Measurements from ENCODE around the gene BTBD9. TPM values are rescaled to one million over a fixed set of nuclear protein-coding genes. Genes with fewer than 3 reads are reported as not detected.

Gene BTBD9
- total and polyA plus RNA-seq, 9 of the 15 experiments (the other 6 are each of a cell fraction or from before 2014, with no cell fraction given) = 0.08 to 1.6 (median 0.58) TPM

DNA sequence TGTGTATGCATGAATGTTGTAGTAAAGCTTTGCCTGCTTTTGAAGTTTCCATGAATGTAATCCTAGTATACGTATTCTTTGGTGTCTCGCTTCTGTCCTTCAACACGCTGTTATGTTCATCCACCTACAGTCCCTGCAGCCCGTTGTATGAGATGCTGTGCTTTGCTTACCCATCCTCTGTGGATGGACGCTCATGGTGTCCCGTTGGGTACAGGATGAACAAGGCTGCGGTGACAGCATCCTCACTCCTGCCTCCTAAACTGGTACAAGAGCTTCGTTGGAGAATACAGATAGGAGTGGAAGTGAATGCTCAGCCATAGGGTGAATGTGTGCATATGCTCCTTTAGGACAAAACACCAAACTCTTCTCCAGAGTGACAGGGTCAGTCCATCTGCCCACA, 454.0 kb downstream of the BTBD9 start (continued):
- TF ChIP-seq, protein P1, sequence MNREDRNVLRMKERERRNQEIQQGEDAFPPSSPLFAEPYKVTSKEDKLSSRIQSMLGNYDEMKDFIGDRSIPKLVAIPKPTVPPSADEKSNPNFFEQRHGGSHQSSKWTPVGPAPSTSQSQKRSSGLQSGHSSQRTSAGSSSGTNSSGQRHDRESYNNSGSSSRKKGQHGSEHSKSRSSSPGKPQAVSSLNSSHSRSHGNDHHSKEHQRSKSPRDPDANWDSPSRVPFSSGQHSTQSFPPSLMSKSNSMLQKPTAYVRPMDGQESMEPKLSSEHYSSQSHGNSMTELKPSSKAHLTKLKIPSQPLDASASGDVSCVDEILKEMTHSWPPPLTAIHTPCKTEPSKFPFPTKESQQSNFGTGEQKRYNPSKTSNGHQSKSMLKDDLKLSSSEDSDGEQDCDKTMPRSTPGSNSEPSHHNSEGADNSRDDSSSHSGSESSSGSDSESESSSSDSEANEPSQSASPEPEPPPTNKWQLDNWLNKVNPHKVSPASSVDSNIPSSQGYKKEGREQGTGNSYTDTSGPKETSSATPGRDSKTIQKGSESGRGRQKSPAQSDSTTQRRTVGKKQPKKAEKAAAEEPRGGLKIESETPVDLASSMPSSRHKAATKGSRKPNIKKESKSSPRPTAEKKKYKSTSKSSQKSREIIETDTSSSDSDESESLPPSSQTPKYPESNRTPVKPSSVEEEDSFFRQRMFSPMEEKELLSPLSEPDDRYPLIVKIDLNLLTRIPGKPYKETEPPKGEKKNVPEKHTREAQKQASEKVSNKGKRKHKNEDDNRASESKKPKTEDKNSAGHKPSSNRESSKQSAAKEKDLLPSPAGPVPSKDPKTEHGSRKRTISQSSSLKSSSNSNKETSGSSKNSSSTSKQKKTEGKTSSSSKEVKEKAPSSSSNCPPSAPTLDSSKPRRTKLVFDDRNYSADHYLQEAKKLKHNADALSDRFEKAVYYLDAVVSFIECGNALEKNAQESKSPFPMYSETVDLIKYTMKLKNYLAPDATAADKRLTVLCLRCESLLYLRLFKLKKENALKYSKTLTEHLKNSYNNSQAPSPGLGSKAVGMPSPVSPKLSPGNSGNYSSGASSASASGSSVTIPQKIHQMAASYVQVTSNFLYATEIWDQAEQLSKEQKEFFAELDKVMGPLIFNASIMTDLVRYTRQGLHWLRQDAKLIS (CRISPR knock-in tag; IDR thresholded peaks at IDR 0.05) = no peak
- TF ChIP-seq ZNF121 (CRISPR knock-in tag; conservative IDR thresholded peaks at IDR 0.05) (no peak), CSDE1 (IDR thresholded peaks at IDR 0.05) (no peak), FOXM1 (IDR thresholded peaks at IDR 0.05; ENCODE audit: low read depth) (no peak), FOXM1 (CRISPR knock-in tag; IDR thresholded peaks at IDR 0.05; ENCODE audit: low read depth) (no peak), PCBP2 (IDR thresholded peaks at IDR 0.05; ENCODE audit: low read depth, low read length, poor library complexity, severe bottlenecking) (no peak)
- TF ChIP-seq, protein P2, sequence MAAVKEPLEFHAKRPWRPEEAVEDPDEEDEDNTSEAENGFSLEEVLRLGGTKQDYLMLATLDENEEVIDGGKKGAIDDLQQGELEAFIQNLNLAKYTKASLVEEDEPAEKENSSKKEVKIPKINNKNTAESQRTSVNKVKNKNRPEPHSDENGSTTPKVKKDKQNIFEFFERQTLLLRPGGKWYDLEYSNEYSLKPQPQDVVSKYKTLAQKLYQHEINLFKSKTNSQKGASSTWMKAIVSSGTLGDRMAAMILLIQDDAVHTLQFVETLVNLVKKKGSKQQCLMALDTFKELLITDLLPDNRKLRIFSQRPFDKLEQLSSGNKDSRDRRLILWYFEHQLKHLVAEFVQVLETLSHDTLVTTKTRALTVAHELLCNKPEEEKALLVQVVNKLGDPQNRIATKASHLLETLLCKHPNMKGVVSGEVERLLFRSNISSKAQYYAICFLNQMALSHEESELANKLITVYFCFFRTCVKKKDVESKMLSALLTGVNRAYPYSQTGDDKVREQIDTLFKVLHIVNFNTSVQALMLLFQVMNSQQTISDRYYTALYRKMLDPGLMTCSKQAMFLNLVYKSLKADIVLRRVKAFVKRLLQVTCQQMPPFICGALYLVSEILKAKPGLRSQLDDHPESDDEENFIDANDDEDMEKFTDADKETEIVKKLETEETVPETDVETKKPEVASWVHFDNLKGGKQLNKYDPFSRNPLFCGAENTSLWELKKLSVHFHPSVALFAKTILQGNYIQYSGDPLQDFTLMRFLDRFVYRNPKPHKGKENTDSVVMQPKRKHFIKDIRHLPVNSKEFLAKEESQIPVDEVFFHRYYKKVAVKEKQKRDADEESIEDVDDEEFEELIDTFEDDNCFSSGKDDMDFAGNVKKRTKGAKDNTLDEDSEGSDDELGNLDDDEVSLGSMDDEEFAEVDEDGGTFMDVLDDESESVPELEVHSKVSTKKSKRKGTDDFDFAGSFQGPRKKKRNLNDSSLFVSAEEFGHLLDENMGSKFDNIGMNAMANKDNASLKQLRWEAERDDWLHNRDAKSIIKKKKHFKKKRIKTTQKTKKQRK (IDR thresholded peaks at IDR 0.05; ENCODE audit: borderline replicate concordance, low read depth, low read length) = no peak
